Activated CD4-positive, alpha-beta T cell treated with anti-CD3 and anti-CD28 coated beads, Interleukin-2, amount 10 ng/mL, durations not matched to agents 7 days and 5 days (primary cell): Measurements from ENCODE around the gene MSI1. TPM values are rescaled to one million over a fixed set of nuclear protein-coding genes. Genes with fewer than 3 reads are reported as not detected.

Source experiments
- CTCF ChIA-PET: fragments of 350-600 bp; sonication (Branson Sonifier 250); formaldehyde crosslinking; loops from one replicate; lab custom pipeline; 2021; ENCODE audit warnings: antibody characterized with exemption; lab: Charles Lee
- POLR2A ChIA-PET: fragments of 350-600 bp; sonication (Branson Sonifier 250); formaldehyde crosslinking; loops from one replicate; lab custom pipeline; 2021; ENCODE audit warnings: antibody characterized with exemption; lab: Charles Lee
- DNase-seq: peaks from one replicate; pipeline ENCODE4 v3.0.0-alpha.2; 2020
- H3K27ac Mint-ChIP-seq: one replicate; pipeline ENCODE4 v1.8.0; 2021; ENCODE audit warnings: mild to moderate bottlenecking, moderate library complexity, mixed read lengths
- H3K27me3 Mint-ChIP-seq: one replicate; pipeline ENCODE4 v1.8.0; 2021; ENCODE audit warnings: mixed read lengths
- H3K36me3 Mint-ChIP-seq: one replicate; pipeline ENCODE4 v1.8.0; 2021; ENCODE audit warnings: low read depth, mixed read lengths
- H3K4me1 Mint-ChIP-seq: one replicate; pipeline ENCODE4 v1.8.0; 2021; ENCODE audit warnings: mixed read lengths
- H3K4me3 Mint-ChIP-seq: one replicate; pipeline ENCODE4 v1.8.0; 2021; ENCODE audit warnings: mild to moderate bottlenecking, moderate library complexity, mixed read lengths
- H3K9me3 Mint-ChIP-seq: one replicate; pipeline ENCODE4 v1.8.0; 2021; ENCODE audit warnings: mixed read lengths
- total RNA-seq, 2 experiments: library from RNA; stranded (reverse); gene quantifications; one replicate each; pipeline ENCODE4 v1.2.3, GENCODE V29; 2021

MSI1 gene
- total RNA-seq, 2 experiments from 2014 or later: not detected

DNA sequence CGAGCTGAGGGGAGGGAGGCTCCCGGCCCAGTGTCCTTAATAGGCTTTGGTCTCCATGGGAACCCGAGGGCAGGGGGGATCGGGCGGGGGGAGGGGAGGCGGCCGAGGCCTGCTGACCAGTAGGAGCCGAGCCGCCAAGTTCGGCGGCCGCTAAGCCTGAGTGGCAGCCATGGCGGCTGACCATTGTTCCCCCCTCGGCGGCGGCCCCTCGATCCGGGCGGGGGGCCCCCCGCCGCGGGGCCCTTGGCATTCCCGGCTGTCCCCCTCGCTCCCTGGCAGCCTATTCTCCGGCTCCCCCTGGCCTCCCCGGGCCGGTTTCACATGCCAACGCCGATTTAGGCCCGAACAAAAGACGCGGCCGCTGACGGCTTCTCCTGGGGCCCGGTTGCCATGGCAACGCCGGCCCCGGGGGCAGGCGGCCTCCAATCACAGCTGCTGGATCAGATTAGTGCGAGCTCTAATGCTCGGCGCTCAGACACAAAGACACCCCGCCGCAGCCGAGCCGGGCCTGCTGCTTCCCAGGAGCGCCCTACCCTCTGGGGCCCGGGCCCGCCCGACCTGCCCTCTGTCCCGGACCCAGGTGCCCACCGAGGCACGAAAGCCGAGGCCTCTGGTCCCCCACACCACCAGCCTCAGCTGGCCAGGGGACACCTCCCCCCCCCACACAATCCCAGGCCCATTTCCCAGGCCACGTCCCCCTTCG, 7.3 kb downstream of the MSI1 start:
- no peak for DNase-seq
- CTCF ChIA-PET: interaction anchor here (0.6 kb wide), 1 partner anchor 40 kb away, joined by 7 read pairs; no protein-coding TSS in a partner anchor
- Mint-ChIP-seq H3K4me1 (peaks cover 3% of the 10 kb centered on the region), H3K36me3 (no peaks in the 10 kb centered on the region), H3K27me3 (peaks cover 65% of the 10 kb centered on the region), H3K9me3 (no peaks in the 10 kb centered on the region), H3K4me3 (no peak overlapping the region), H3K27ac (no peak overlapping the region)
- POLR2A ChIA-PET: no interaction called here

DNA sequence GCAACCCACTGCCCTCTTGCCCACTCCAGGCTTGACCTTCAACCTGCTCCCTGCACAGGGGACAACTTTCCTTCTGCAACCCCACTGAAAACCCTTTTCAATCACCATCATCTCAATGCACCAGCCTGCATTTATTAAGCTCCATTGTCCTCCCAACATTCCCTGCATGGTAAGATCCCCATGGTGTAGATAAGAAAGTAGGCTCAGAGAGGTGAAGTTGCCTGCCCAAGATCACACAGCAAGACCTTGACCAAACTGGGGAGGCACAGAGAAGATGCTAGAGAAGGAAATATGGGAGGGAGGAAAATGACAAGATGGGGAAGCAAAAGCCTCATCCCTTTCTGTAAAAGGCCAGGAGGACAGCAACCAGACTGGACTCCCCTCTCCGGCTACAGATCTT, 9.8 kb downstream of the MSI1 start:
- no peak for DNase-seq
- Mint-ChIP-seq H3K4me1 (peaks cover 3% of the 10 kb centered on the region), H3K36me3 (no peaks in the 10 kb centered on the region), H3K27ac (no peak overlapping the region), H3K27me3 (peaks cover 42% of the 10 kb centered on the region), H3K9me3 (no peaks in the 10 kb centered on the region), H3K4me3 (no peak overlapping the region)
- POLR2A ChIA-PET: no interaction called here
- CTCF ChIA-PET: no interaction called here

DNA sequence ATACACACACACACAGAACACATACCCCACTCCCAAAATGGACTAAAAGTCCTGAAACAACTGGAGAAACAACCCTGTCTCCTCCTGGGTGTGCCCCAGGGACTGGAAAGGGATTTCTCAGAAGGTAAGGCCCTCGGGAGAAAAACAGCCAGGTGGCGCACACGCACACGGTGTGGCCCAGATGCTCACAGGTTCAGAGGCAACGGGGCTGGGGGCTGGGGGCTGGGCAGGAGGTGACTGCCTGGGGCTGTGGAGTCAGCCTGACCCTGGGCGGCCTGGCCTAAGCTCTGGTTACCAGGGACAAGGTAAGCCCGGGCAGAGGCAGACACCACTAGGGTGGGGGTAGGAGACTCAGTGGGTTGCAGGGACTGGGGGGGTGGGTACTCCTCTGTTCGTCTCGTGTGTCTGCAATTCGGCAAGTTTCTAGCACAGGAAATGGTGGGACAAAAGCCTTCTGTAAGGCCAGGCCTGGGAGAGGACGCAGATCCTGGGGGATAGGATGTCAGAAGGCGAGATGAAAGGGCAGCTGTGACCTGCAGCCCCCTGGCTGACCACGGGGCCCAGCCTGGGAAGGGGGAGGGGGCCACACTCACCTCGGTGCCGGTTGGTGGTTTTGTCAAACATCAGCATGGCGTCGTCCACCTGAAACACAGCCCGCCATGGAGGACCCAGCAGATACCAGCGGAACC, 10.4 kb downstream of the MSI1 start:
- Mint-ChIP-seq H3K4me1 (peaks cover 3% of the 10 kb centered on the region), H3K36me3 (no peaks in the 10 kb centered on the region), H3K27me3 (peaks cover 37% of the 10 kb centered on the region), H3K4me3 (no peak overlapping the region), H3K27ac (no peak overlapping the region), H3K9me3 (no peaks in the 10 kb centered on the region)
- POLR2A ChIA-PET: no interaction called here
- DNase-seq: no peak
- CTCF ChIA-PET: no interaction called here

- Mint-ChIP-seq H3K4me1 (peaks cover 1% of the 10 kb centered on the region), H3K27me3 (peaks cover 22% of the 10 kb centered on the region), H3K27ac (no peak overlapping the region), H3K4me3 (no peak overlapping the region), H3K36me3 (no peaks in the 10 kb centered on the region), H3K9me3 (no peaks in the 10 kb centered on the region)
- ChIA-PET POLR2A (no interaction called here), CTCF (interaction anchor here (0.5 to 1.0 kb wide), 5 partner anchors 8 to 562 kb away, joined by 4 to 8 read pairs (median 4); no protein-coding TSS in a partner anchor)
- no peak for DNase-seq
Measured at GRCh38 chr12:120357104-120357503, 11.9 kb downstream of the MSI1 start.

- Mint-ChIP-seq H3K27ac (no peak overlapping the region), H3K9me3 (no peaks in the 10 kb centered on the region), H3K4me1 (no peaks in the 10 kb centered on the region), H3K27me3 (peaks cover 17% of the 10 kb centered on the region), H3K4me3 (no peak overlapping the region), H3K36me3 (no peaks in the 10 kb centered on the region)
- ChIA-PET POLR2A (no interaction called here), CTCF (interaction anchor here (0.5 to 1.0 kb wide), 4 partner anchors 8 to 562 kb away, joined by 4 to 8 read pairs (median 4); no protein-coding TSS in a partner anchor)
- peak; percentile 75 for DNase-seq
Measured at GRCh38 chr12:120356567-120357030, 12.4 kb downstream of the MSI1 start.

- CTCF ChIA-PET: interaction anchor here (1.2 to 1.6 kb wide), 2 partner anchors 13 to 28 kb away, joined by 3 to 4 read pairs; no protein-coding TSS in a partner anchor
- peaks cover 3% of the 10 kb centered on the region for H3K27me3 Mint-ChIP-seq
- H3K27ac Mint-ChIP-seq: no peak overlapping the region
- H3K9me3 Mint-ChIP-seq: no peaks in the 10 kb centered on the region
- H3K4me1 Mint-ChIP-seq: no peaks in the 10 kb centered on the region
- H3K36me3 Mint-ChIP-seq: no peaks in the 10 kb centered on the region
- no peak for DNase-seq
- H3K4me3 Mint-ChIP-seq: no peak overlapping the region
- POLR2A ChIA-PET: no interaction called here
Measured at GRCh38 chr12:120353556-120354317, 15.2 kb downstream of the MSI1 start.

DNA sequence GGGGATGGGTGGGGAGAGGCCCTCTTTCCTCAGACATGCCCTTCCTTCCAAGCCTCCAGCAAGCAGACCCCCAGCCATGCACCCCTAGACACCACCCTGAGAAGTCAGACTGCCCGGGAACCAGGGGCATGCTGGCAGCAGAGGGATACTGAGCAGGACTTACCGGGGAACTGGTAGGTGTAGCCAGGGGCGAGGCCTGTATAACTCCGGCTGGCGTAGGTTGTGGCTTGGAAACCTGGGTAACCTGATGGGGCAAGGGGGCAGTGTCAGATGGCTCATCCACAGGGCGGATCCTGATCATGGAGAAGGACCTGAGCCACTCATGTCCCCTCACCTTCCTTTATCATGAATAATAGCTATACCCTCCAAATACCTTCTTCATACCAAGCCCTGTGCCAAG, 15.8 kb downstream of the MSI1 start:
- no peaks in the 10 kb centered on the region for H3K36me3 Mint-ChIP-seq
- H3K27me3 Mint-ChIP-seq: peaks cover 1% of the 10 kb centered on the region
- DNase-seq: no peak
- no peak overlapping the region for H3K4me3 Mint-ChIP-seq
- no peaks in the 10 kb centered on the region for H3K4me1 Mint-ChIP-seq
- ChIA-PET POLR2A (no interaction called here), CTCF (interaction anchor here (1.6 kb wide), 1 partner anchor 27 kb away, joined by 3 read pairs; no protein-coding TSS in a partner anchor)
- no peak overlapping the region for H3K27ac Mint-ChIP-seq
- no peaks in the 10 kb centered on the region for H3K9me3 Mint-ChIP-seq

- DNase-seq: no peak
- POLR2A ChIA-PET: no interaction called here
- no peak overlapping the region for H3K4me3 Mint-ChIP-seq
- H3K27me3 Mint-ChIP-seq: no peaks in the 10 kb centered on the region
- CTCF ChIA-PET: interaction anchor here (1.0 to 1.6 kb wide), 2 partner anchors 26 to 77 kb away, joined by 3 read pairs; no protein-coding TSS in a partner anchor
- no peaks in the 10 kb centered on the region for H3K4me1 Mint-ChIP-seq
- no peak overlapping the region for H3K27ac Mint-ChIP-seq
- H3K36me3 Mint-ChIP-seq: no peaks in the 10 kb centered on the region
- no peaks in the 10 kb centered on the region for H3K9me3 Mint-ChIP-seq
Measured at GRCh38 chr12:120352117-120352516, 16.8 kb downstream of the MSI1 start.

- no peaks in the 10 kb centered on the region for H3K9me3 Mint-ChIP-seq
- ChIA-PET POLR2A (no interaction called here), CTCF (interaction anchor here (0.6 kb wide), 1 partner anchor 168 kb away, joined by 3 read pairs; no protein-coding TSS in a partner anchor)
- no peaks in the 10 kb centered on the region for H3K4me1 Mint-ChIP-seq
- H3K4me3 Mint-ChIP-seq: no peak overlapping the region
- H3K27me3 Mint-ChIP-seq: no peaks in the 10 kb centered on the region
- DNase-seq: no peak
- no peaks in the 10 kb centered on the region for H3K36me3 Mint-ChIP-seq
- H3K27ac Mint-ChIP-seq: no peak overlapping the region
Measured at GRCh38 chr12:120350576-120351350, 18.2 kb downstream of the MSI1 start.

GRCh38 chr12:120347766-120348165, 21.2 kb downstream of the MSI1 start:
- no peak for DNase-seq
- CTCF ChIA-PET: interaction anchor here (0.5 to 1.7 kb wide), 3 partner anchors 19 to 210 kb away, joined by 3 to 5 read pairs (median 4); no protein-coding TSS in a partner anchor
- POLR2A ChIA-PET: no interaction called here
- Mint-ChIP-seq H3K27me3 (no peaks in the 10 kb centered on the region), H3K27ac (no peak overlapping the region), H3K4me3 (no peak overlapping the region), H3K36me3 (no peaks in the 10 kb centered on the region), H3K9me3 (no peaks in the 10 kb centered on the region), H3K4me1 (no peaks in the 10 kb centered on the region)

- H3K9me3 Mint-ChIP-seq: no peaks in the 10 kb centered on the region
- no peaks in the 10 kb centered on the region for H3K27me3 Mint-ChIP-seq
- CTCF ChIA-PET: no interaction called here
- DNase-seq: no peak
- no peak overlapping the region for H3K27ac Mint-ChIP-seq
- POLR2A ChIA-PET: no interaction called here
- no peaks in the 10 kb centered on the region for H3K36me3 Mint-ChIP-seq
- H3K4me1 Mint-ChIP-seq: no peaks in the 10 kb centered on the region
- no peak overlapping the region for H3K4me3 Mint-ChIP-seq
Measured at GRCh38 chr12:120346681-120347080, 22.3 kb downstream of the MSI1 start.

GRCh38 chr12:120346031-120346430, 22.9 kb downstream of the MSI1 start:
- CTCF ChIA-PET: no interaction called here

More at GRCh38 chr12:120346031-120346430, 22.9 kb downstream of the MSI1 start:
- Mint-ChIP-seq H3K27me3 (no peaks in the 10 kb centered on the region), H3K9me3 (no peaks in the 10 kb centered on the region), H3K4me1 (no peaks in the 10 kb centered on the region), H3K4me3 (no peak overlapping the region), H3K36me3 (no peaks in the 10 kb centered on the region), H3K27ac (no peak overlapping the region)
- POLR2A ChIA-PET: no interaction called here
- no peak for DNase-seq
